CD4-positive, alpha-beta T cell treated with Interleukin-12 subunit alpha and Interleukin-12 subunit beta, for 1 hour (primary cell): ENCODE results near the gene FHIT.

ENCODE experiments used
- DNase-seq: peaks from one replicate; pipeline ENCODE4 v3.0.0-alpha.2; 2020

Gene FHIT

DNA sequence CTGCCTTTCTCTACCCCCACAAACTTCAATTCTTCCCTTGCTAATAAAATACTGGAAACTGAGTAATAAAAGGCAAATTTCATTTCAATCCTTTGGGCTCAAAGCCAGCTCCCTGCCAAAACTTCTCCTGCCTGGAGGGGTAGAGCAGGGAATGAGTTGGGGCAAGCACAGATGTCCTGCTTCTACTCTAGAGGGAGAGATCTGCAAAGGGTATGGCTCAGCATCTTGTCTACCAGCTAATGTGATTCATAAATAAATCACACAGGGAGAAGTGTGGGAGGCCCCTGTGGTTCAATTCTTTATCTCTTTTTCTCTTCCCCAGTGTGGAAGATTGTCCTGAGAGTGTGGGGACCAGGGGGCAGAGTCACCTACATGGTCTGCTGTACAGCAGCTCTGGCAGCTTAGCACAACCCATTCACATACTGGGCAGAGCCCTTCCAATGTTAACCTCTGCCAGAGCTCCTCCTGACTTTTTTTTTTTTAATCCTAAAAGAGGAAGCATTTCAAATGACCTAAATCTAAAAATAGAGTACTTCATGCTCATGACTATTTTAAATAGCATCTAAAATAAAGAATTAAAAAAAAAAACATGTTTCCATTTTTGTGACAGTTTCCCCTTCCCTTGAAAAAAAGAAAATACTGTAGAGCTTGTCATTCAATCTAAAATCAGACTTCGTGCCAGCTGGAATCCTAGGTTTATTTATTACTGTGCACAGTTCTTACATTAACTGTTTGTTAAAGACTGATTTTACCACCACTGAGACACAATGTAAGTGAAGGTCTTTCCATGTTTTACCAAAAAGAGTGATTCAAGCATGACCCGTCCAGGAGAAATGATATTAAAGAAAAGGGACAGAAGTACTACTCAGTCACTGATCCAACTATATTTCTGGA, 1117.7 kb downstream of the FHIT start:
- DNase-seq, result no peak

DNA sequence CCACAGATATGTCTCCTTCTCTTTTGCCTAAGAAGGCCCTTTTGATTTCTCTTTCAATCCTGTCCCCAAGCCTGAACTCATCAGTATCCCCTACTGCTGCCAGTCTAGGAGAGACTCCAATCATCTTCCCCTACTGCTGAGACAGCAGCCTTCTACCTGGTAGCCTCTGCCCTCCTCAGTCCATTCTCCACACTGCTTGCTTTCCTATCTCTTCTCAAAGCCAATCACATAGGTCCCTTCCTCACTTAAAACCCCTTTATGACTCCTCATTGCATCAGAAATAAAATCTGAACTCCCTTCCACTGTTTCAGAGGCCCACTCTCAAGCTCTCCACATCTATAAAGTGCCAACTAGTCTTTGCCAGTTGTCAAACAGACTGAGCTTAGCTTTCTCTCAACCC, 1119.6 kb downstream of the FHIT start:
- DNase-seq, result no peak

DNA sequence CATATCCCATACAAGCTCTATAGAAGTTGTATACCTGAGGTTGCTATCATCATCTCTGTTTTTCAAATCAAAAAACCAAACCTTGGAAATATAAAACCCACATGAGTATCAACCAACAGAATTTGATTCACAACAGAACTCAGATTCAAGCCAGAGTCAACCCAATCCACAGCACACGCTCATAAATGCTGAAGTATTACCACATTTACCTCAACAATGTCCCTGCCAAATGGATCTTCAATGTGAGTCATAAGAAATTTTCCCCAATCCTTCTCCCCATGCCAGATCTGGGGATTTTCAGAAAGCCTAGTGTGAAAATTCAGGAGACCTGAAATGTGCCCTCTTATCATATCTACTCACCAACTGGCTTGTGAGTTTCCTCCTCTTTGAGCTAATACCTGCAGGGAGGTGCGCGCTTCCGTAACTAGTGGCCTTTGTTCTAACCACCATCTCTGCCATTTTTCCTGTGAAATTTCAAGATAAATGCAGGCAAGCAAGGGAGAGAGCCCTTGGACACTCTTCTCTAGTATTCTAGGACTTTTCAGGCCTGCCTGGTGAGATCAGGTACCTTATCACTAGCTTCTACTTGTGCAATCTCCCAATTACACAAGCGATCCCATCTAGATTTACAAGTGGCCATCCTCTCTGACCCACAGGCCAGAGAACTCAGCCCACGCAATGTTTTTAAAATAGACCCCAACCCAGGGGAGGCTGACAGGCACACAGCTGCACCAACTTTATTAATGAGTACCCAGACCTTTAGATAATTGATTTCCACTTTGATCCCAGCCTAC, 1124.5 kb downstream of the FHIT start:
- DNase-seq, result no peak

DNA sequence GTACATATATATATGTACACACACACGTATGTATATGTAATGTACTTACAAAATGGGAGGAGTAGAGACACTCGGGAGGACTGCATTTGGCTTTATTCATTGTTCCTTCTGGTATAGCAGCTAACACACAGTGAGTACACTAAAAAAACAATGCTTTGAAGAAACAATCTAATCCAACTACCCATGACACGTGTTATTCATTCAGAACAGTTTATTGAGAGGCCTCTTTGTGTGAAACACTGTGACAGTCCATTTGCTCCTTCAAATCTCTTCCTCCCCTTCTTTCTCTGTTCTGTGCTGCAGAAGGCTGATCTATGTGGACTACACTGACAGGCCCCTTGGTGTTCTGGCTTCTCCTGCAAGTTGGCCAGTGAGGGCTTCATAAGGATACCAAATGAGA, 1125.6 kb downstream of the FHIT start:
- DNase-seq, result no peak

DNA sequence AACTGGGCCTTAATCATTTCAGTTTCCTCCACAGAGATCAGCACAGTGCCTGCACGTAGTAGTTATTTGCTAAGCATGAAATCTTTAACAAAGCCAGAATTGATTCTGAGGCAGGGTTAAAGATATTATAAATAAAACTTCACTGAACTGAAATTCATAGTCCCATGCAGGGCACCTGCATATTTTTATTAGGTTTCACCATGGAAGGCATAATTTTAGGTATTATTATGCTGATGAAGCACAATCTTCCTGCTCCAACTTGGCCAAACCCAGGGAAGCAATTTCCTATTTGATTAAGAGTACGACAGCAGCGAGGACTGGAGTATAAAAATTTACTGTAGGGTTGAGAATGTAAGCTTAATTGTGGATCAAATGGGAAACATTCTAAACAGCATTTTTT, 1131.0 kb downstream of the FHIT start:
- no peak for DNase-seq

DNA sequence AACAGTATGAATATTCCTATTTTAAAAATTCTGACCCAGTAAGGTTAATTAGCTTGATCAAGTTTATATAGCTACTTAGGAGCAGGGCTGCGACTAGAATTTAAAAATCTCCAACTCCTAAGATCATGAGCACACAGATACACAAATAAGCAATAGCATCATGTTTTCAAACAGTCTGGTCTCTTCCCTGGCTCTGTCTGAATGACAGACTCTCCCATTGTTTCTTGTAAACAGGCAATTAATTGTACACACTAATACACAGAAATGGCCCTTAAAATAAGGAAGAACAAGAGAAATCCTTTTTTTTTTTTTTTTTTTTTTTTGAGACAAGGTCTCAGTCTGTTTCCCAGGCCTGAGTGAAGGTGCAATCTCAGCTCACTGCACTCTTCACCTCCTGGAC, 1137.1 kb downstream of the FHIT start:
- DNase-seq, result no peak

DNA sequence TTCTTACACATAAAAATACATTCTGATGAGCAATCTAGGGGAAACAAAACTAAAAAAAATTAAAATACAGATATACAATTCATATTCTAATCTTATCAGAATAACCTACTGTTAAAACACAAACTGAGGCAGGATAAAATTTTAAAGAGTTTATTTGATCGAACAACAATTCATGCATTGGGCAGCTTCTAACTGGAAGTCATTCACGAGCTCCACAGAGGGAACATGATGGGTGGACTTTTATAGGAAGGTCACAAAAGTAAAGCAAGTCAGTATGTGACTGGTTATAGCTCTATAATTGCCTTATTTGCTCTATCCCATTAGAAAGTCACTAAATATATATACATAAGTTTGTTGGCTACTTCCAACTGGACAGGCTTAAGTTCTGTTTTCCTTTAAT, 1144.0 kb downstream of the FHIT start:
- DNase-seq, result no peak

DNA sequence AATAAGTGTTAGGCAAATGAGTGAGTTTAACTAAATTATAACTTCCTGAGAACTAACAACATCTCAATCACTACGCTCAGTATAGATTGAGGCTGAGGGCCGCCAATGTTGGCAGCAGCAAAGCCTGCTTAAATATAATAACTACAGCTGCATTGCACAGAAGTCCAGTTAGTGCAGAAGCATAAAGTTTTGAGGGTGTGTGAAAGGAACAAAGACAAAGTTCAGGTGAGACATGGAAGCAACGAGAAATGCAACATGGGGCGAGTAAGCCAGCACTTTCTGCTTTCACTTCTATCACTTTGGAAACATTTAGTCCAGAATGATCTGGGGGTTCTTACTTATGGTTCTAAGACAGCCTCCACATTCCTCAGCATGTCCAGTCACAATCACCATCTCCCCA, 1149.1 kb downstream of the FHIT start:
- DNase-seq, result no peak

DNA sequence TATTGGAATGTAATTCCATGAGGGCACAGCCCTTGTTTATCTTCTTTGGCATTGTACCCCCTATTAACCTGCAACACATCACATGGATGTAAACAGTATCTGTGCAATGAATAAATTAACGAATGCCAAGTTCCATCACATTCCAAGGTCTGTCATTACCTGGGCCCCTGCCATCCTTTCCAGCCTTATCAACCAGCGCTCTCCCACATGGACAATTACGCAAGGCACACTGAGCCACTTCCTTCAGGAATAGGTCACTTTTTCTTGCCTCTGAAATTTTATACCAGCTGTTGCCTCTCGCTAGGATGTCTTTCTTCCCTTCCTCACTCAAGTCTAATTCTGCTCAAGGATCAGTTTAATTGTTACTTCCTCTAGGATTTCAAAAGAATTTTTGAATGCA, 1149.6 kb downstream of the FHIT start:
- no peak for DNase-seq

DNA sequence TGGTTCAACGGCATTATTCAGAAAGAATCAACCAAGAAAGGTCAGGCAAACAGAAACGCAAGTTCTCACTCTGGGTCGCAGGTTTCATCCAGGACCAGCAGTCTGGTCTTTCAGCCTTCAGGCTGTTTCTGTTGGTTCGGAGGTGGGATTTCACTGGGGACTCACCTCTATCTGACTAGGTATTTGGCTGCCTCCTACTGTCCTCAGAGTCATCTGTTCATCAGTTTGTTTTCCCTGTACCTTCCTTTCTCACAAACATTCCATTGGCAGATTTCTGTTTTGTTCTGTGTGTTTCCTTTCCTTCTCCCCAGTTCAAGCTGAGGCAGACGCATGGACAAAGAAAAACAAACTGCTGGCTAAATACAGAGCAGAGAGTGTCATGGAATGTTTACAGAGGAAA, 1154.8 kb downstream of the FHIT start:
- no peak for DNase-seq

DNA sequence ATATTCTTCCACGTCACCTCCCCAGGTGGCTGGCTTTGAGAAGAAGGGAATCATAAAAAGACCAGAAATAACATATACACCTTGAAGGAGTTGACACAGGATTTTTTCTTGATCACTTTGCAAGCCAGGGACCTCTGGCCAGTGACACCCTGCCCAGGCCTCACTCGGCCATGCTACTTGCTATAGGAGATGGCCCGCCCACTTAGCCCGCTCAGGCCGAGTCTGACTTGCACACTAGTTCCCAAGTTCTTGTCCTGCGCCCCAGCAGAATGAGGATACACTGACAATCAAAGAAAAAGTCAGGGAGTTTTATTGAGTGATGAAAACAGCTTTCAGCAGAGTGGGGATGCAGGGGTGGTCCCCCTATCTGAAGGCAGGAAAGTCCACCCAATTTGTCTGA, 1155.3 kb downstream of the FHIT start:
- no peak for DNase-seq

DNA sequence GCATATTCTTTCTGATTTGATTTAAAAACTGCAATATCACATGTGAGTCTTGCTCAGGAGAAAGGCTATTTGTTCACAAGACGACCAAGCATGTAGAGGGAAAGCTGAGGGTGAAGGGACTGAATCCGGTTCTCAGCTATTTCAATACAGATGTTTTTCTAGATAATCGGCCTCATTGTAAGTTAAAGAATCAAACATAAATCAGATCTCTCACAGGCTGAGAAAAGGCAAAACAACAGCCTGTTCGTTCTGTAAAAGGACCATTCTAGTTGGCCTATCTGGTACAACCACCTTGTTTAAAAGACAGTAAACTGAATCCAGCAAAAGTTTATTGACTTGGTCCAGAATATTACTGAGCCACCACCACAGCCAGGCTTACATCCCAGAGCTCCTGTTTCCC, 1155.7 kb downstream of the FHIT start:
- no peak for DNase-seq

DNA sequence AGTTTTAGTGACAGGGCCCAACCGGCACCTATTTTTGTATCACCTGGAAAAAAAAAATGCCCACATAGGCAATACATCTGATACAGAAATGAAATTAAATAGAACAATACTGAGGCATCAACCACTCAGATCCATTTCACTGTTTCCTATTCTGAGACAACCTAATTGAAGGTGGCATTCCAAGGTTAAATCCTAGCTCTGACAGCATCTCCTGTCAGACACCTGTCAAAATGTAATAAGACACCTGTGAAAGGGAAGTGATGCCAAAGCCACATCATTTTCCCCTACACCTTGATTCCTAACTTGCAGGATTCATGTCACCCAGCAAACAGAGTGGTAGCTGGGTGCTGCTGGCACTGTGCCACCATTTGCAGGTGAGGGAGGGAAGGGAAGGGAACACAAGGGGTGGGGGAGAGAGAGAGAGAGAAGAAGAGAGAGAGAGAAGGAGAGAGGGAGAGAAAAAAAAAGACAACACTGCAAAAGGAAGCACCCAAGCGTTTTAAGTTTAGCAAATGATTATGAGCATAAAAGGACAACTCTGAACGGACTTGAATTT, 1156.8 kb downstream of the FHIT start:
- DNase-seq, result no peak

DNA sequence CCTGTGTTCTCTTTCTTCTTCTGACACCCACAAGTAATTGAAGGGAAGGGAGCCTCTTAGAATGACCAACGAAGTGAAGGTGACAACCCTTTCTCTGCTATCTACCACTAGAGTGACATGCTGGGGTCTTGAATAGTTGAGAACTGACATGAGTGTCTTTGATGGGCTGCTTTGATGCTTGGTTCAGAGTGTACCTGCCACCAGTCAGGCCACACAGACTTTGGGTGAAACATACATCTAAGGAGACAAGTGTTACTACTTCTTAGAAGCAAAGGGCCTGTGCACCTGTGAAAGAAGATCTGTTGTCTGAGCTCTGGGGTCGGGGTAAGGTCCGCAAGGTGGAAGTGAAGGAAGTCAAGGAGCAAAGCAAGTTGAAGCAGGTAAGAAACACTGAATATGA, 1160.7 kb downstream of the FHIT start:
- DNase-seq, result peak; percentile 12

DNA sequence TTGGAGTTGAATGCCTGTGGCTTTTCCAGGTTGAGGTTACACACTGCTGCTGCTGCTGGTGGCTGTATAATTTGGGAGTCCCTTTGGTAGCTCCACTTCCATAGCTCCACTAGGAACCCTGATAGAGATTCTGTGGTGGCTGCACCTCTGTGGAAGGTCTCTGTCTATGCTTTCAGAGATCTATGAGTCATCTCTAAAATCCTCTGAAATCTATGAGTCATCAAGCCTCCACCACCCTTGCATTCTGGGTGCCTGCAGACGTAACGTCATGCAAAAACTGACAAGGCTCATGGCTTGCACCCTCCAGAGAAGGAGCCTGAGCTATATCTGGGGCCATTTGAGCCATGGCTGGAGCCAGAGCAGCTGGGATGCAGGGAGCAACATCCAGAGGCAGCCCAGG, 1164.4 kb downstream of the FHIT start:
- peak; percentile 9 for DNase-seq

DNA sequence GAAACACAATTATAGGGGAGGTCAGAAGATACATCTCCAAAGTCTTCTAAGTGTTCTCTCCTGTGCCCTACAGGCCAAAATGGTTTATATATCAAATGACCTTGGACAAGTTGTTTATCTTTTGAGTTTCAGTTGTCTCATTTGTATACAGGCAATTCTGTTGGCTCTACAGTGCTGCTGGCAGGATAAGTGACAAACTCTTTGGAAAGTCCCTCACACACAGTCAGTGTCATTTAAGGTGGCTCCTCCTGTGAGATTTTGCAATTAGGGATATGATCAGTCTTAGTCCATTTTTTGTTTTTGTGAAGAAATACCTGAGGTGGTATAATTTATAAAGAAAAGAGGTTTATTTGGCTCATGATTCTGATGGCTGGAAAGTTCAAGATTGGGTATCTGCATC, 1165.6 kb downstream of the FHIT start:
- no peak for DNase-seq

DNA sequence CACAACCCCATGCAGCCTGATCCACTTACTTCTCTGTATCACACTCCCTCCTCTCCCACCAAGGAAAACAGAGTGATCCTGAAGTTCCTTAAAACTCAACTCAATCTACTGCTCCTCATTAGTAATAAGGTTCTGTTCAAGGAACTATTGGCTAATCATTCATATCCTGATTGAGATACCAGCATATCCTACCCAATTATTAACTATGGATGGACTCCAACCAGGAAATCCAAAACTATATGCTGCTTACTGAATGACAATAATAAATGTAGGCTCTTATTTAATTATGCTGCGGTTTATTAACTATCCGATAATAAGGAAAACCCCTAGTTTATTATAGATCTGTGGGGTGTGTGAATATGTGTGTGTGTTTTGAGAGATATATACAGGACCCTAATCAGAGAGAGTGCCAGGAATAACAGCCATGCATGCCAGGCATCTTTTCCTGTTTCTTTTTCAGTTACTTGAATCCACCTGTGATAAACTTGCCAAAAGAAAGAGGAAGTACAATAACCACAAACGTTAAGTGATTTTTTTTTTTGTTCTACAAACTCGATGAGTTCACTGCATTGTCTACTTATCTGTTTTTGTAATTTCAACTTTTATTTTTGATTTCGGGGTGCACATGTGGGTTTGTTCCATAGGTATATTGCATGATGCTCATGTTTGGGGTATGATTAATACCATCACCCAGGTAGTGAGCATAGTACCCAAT, 1169.7 kb downstream of the FHIT start:
- DNase-seq, result peak; percentile 18

DNA sequence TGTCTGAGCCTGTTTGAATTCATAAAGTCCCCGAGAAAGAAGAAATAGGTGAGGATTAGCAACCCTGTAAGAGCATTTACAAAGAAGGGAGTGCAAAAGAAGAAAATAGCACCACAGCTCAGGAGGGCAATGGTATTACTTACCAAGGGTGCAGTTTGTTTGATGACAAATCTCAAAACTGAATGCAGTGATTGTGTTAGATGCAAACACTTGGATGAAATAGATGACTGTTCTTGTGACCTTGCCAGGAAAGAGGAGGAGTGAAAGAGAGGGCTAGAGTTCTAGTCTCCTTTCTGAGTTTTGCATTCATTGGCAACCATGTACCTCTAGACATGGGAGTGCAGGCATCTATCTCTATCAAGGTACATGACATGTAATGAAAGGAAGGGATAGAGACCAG, 1170.6 kb downstream of the FHIT start:
- DNase-seq, result peak; percentile 17

DNA sequence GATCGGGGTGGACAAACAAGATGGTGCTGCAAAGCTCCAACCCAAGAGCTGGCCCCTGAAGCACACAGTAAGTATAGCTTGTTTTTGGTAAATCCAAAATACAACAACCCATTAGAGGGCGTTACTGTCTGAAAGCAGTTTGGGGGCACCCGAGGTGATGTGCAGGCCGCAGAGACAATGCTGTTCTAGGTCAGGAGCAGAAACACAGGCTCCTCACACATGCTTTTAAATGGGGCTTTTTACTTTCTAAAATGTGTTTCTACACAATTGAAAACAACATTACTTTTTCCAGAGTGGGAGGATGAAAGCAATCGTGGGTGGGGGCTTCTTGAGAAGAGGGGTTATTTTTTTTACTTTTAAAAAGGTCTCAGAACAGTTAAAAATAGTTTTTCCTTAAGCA, 1172.2 kb downstream of the FHIT start:
- DNase-seq, result peak; percentile 45

DNA sequence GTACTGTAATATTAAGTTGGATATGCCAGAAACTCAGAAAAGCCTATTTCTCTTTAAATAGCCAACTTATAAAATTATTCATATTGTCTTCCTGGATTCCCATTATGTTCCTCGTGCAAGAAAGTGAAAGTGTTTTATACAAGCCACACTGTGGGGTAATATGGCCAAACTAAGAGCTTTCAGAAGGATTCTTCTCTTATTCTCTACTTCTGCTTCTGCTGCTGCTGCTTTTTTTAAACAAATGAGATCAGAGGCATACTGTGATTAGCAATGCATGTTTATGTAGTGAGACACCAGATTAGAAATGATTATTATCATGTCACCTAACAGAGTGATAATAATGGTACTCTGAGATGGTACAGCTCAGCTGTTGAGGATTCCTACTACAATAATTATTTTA, 1174.9 kb downstream of the FHIT start:
- DNase-seq, result no peak

DNA sequence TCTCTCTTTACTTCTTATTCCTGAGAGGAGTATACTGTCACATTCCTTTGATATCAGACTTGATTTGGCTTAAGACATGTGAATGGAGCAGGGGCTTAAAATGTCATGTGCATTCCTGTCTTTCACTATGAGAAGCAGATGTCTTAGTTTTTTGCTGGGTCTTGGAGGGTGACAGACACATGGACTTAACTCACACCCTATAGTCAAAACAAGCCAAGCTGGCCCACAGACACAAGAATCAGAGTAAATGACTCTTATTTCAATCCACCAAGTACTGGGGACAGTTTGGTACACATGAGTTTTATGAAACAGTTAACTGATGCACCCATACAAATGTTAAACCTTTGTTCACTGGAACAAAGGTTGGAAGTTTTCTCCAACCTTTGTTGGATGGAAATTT, 1177.3 kb downstream of the FHIT start:
- no peak for DNase-seq

DNA sequence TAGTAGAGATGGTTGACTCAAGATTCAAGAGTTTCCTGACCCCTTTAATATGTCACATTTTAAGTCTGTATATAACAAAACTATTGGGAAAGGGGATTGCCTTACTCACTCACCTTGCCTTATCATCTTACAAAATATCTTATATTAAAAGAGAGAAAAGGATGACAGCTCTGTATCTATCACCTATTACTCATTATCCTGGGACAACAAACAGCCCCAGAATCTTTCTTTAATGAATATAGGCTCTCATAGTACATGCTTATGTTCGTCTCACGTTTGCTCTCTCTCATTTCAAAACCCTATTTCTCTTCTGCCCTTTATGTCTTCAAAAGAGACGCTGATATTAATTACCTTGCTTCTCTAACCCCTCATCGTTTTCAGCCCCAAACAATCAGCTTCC, 1178.0 kb downstream of the FHIT start:
- no peak for DNase-seq

DNA sequence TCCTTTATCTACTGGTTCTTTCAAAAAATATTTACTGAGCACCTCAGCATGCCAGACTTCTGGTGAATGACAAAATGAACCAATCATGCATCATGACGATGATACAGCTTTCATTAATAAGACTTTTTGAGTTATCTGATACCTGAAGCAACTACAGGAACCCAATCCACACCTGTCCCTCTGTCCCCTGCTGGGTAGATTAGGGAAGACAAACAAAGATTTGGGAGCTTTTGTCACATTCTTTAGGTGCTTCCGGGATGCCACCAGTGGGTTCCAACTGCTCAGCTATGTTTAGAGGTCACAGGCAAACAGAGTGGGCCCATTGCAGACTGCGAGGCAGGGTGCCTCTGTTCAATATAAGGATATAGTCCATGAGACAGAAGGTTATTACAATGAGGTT, 1180.9 kb downstream of the FHIT start:
- no peak for DNase-seq
